ENCODE data around the gene WFS1.

WFS1 gene

GRCh38 chr4:6269616-6270511 lies at the start of gene WFS1:
Gene WFS1, plus strand, starts transcription at chr4:6269850. Its CDS starts 7,606 bp downstream, at chr4:6277456.
- peak; percentile 80 for DNase-seq

GRCh38 chr4:6221301-6221850 lies 48.3 kb upstream of the WFS1 start:
- no peak for DNase-seq

GRCh38 chr4:6221851-6222760 lies 47.5 kb upstream of the WFS1 start:
- DNase-seq, result no peak

GRCh38 chr4:6222761-6223292 lies 46.8 kb upstream of the WFS1 start:
- DNase-seq, result no peak

- no peak for DNase-seq
These were observed 44.9 kb upstream of the WFS1 start for GRCh38 chr4:6224735-6225134.

GRCh38 chr4:6225469-6225868 lies 44.2 kb upstream of the WFS1 start:
- no peak for DNase-seq

GRCh38 chr4:6226506-6226905 lies 43.1 kb upstream of the WFS1 start:
- DNase-seq, result no peak

- no peak for DNase-seq
These were observed 42.1 kb upstream of the WFS1 start for GRCh38 chr4:6227412-6228157.

- DNase-seq, result no peak
These were observed 41.2 kb upstream of the WFS1 start for GRCh38 chr4:6228158-6229067.

GRCh38 chr4:6229095-6229494 lies 40.6 kb upstream of the WFS1 start:
- DNase-seq, result no peak

GRCh38 chr4:6229671-6230501 lies 39.8 kb upstream of the WFS1 start:
- no peak for DNase-seq

- no peak for DNase-seq
These were observed 39.2 kb upstream of the WFS1 start for GRCh38 chr4:6230502-6230785.

GRCh38 chr4:6230827-6231662 lies 38.6 kb upstream of the WFS1 start:
- DNase-seq, result no peak

- no peak for DNase-seq
These were observed 37.9 kb upstream of the WFS1 start for GRCh38 chr4:6231663-6232165.

- DNase-seq, result no peak
These were observed 36.5 kb upstream of the WFS1 start for GRCh38 chr4:6232836-6233785.

- DNase-seq, result no peak
These were observed 35.7 kb upstream of the WFS1 start for GRCh38 chr4:6233929-6234328.

- DNase-seq, result no peak
These were observed 34.6 kb upstream of the WFS1 start for GRCh38 chr4:6235012-6235411.
